Measurements from ENCODE around the gene GPR183.

The GPR183 gene, protein sequence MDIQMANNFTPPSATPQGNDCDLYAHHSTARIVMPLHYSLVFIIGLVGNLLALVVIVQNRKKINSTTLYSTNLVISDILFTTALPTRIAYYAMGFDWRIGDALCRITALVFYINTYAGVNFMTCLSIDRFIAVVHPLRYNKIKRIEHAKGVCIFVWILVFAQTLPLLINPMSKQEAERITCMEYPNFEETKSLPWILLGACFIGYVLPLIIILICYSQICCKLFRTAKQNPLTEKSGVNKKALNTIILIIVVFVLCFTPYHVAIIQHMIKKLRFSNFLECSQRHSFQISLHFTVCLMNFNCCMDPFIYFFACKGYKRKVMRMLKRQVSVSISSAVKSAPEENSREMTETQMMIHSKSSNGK

GRCh38 chr13:99307247-99307646 lies at the start of gene GPR183:
Gene GPR183 (minus strand): TSS chr13:99307399. CDS start chr13:99296145, 11,254 bp downstream.
- DNase-seq = no peak

DNA sequence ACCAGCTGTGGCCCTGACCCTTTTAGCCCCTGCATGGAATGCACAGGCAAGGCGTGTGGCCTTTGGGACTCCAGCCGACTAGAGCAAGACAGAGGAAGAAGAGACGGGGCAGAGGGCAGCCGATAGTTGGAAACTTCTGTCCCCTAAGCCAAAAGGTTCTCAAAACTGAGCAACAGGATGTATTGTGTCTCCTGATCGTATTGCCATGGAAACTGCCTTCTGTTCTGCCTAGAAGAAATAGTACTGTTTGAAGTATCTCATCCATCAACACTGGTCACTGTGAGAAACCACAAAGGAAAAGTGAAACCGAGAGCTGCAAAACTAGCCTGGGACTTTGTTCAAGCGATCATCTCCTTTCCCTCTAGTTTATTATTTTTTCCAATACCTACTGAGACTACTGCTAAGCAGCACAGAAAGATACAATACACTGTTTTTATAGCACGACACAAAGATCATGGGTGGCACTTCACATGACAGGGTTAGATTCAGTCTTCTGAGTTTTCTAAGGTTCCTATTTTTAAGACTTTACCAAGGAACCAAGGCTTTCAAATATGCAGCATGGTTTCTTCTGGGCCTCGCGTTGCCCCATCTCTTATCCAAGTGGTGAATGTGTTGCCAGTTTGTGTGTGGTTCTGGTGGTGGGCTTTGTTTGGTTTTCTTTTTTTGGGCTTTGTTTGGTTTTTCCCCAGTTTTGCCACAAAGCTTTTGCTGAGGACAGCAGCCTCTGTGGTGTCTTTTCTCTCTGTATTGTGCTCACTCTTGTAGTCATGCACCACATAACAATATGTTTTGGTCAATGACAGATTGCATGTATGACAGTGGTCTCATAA lies 49.3 kb upstream of the GPR183 start:
- DNase-seq = no peak

GRCh38 chr13:99356012-99356261 lies 48.7 kb upstream of the GPR183 start:
- no peak for DNase-seq

GRCh38 chr13:99355267-99356011 lies 48.2 kb upstream of the GPR183 start:
- no peak for DNase-seq

DNA sequence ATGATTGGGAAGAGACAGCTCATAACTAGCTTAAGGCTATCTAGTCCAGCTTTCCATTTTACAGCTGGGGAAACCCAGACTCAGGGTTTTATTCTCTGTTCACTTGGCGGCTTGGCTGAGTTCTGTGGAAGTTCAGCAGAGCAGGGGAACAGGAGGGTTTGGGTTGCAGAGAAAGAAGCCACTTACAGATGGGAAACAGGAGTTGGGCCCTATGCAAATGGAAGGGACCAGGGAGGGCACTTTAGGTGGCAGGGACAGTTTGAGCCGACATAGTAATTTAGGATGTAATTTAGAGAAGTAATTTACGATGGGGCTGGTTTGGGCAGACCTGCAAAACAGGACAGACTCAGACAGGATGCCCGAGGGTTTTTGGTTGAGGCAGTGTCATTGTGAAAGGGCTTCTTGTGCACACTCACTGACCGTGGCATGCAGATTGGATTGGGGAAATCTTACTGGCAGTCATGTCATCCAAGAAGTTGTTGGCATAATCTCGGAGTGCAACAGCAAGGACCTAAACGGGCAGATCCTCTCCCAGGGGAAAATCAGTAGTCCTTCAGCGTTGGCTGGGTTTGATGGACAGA lies 47.3 kb upstream of the GPR183 start:
- DNase-seq = no peak

DNA sequence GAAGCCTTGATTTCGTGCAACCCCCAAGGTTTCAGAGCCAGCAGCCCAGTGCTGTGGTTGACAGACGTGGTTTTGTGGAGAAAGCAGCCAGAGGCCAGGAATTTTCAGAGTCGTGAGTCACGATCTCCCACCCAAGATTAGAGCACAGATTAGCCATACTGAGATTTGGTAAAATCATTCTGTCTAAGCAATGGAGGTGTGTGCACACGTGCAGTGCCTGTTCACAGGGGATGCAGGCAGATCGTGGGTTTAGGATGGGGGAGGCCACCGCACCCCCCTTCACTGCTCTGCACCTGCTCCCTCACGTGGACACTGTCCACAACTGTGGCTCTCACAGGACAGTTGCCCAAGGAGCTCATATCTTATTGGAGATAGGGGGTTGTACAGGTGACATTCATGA lies 46.6 kb upstream of the GPR183 start:
- DNase-seq = no peak

GRCh38 chr13:99353246-99353600 lies 46.0 kb upstream of the GPR183 start:
- DNase-seq = no peak

- DNase-seq = no peak
These were observed 45.4 kb upstream of the GPR183 start for GRCh38 chr13:99352351-99353245.

GRCh38 chr13:99351772-99352171 lies 44.6 kb upstream of the GPR183 start:
- DNase-seq = no peak

GRCh38 chr13:99350191-99350590 lies 43.0 kb upstream of the GPR183 start:
- DNase-seq = no peak

GRCh38 chr13:99347911-99348451 lies 40.8 kb upstream of the GPR183 start:
- DNase-seq = no peak

DNA sequence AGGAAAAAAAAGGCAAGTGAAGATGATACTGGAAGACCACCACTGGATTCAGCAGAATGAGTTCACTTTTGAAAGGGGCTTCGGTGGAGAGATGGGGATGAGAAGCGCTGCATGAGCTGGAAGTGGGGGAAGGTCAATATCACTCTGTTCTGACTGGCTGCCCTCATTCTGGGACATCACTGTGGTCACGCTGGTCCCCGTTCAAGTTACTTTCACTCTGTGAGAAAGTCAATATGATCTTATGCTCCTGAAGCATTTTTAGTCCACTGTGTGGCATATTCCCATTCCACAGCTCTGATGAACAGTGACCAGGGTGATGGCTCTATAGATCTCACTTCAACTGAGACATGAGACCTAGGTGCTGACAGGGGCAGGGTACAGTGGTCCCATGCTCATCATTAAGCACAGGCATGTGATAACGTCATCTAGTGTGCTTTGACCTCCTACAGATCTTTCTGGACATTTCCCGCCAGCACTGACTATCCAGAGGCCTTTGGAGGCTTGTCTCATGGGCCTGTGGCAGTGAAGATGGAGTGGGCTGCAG lies 40.2 kb upstream of the GPR183 start:
- DNase-seq = no peak

- DNase-seq = no peak
These were observed 39.3 kb upstream of the GPR183 start for GRCh38 chr13:99346335-99347042.

- DNase-seq = no peak
These were observed 38.1 kb upstream of the GPR183 start for GRCh38 chr13:99345345-99345744.

DNA sequence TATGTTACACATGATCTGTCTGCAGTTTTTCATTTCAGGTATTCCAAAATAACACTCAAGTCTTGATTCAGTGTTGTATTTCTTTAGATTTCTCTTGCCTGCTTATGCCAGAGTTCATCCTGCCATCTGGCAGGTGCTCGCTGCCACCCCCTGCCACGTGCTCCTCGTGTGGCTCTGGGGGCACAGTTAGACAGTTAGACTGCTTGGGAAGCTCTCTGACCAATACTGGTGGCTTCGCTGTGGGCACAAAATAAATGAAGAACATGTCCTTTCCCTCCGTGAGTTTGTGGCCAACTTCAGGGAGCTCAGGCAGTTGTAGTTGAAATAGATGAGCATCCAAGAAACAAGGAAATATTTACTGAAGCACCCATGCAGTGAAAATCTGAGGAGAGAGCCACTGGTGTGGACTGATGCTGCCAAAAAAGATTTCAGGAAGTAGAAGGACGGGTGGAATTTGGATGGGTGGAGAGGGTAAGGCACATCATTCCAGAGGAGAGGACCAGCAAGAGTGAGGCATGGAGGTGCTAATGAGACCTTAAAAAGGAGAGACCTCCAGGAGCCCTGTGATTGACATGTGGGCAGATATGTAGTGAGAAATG lies 37.5 kb upstream of the GPR183 start:
- DNase-seq = no peak

- DNase-seq = no peak
These were observed 35.6 kb upstream of the GPR183 start for GRCh38 chr13:99342723-99343315.

- DNase-seq = no peak
These were observed 34.9 kb upstream of the GPR183 start for GRCh38 chr13:99341969-99342722.

GRCh38 chr13:99340638-99341037 lies 33.4 kb upstream of the GPR183 start:
- no peak for DNase-seq

- DNase-seq = no peak
These were observed 32.7 kb upstream of the GPR183 start for GRCh38 chr13:99339736-99340397.

Data from DMS79 treated with DMSO at 0.1 percent for 48 hours (cell line).